BE2C (cell line): Measurements from ENCODE around the gene NOL6. TPM values are rescaled to one million over a fixed set of nuclear protein-coding genes. Genes with fewer than 3 reads are reported as not detected.
A peak's percentile ranks its signal among the peaks of the same experiment; 100 is the strongest.
"Not testable (repeated sequence)": the region's sequence is repeated elsewhere in the genome, so short reads cannot be mapped to it uniquely, and the experiment has no call there.

ENCODE experiments used
- DNase-seq: peaks from one replicate; pipeline ENCODE4 v3.0.0-alpha.2; 2020
- H3K27me3 ChIP-seq: fragments of 250-450 bp; sonication (Bioruptor Pico); 2 replicates; pipeline ENCODE4 v1.5.1; 2020; ENCODE audit warnings: mild to moderate bottlenecking
- H3K36me3 ChIP-seq: fragments of 250-450 bp; sonication (Bioruptor Pico); 2 replicates; pipeline ENCODE4 v1.5.1; 2020; ENCODE audit warnings: mild to moderate bottlenecking
- H3K4me1 ChIP-seq: fragments of 250-450 bp; sonication (Bioruptor Pico); 2 replicates; pipeline ENCODE4 v1.5.1; 2020
- H3K4me3 ChIP-seq: 2 replicates; pipeline ENCODE4 v1.5.1; 2011; ENCODE audit warnings: low read depth, low read length
- H3K9me3 ChIP-seq: fragments of 250-450 bp; sonication (Bioruptor Pico); 2 replicates; pipeline ENCODE4 v1.5.1; 2020
- polyA plus RNA-seq: library from polyadenylated mRNA; unstranded; fragments of >200 nt; gene quantifications from one replicate; pipeline ENCODE4 v1.2.1, GENCODE V29; 2012; ENCODE audit warnings: low read depth, missing spikeins; ENCODE audit not compliant: insufficient read length, insufficient read depth
- TF ChIP-seq, protein P1 (sequence below): IDR thresholded peaks from 2 replicates; pipeline ENCODE4 v1.5.1; 2012; ENCODE audit warnings: mild to moderate bottlenecking, low read depth, low read length

Gene NOL6
- polyA plus RNA-seq = 58.9 TPM

DNA sequence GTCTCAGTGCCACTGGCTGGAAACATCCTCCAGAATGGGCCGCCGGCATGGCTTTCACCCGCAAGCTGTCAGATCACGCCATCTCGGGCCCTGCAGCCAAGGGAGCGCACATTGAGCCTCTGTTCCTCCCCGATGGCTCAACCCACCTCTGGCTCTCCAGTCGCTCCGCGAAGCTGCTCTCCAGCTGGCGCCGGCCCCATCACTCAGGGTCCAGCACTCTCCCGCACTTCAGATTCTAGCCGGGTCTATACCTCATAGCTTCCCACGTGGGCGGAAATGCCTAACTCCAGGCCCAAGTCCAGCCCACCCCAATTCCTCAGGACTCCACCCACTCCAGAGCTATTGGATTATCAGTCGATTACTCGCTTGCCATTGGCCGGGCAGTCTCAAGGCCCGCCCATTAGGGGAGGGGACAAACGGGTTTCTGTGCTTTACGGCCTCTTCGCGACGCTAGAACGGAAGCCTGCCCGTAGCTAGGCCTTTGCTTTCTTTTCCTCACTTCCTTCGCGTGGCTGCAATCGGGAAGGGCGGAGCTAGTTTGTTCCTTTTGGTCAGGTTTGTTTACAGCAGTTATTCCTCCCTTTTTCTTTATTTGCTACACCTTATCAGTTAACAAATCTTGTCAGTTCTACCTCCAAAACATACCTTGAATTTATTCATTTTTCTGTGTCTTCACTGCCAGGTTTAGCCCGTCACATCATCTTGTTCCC, at the start of gene NOL6:
NOL6 (minus strand) TSS at position 282 of the 710 bp plus-strand sequence; CDS start at position 200, 82 bp downstream.
- Histone ChIP-seq H3K9me3 (no peaks in the 10 kb centered on the region), H3K4me3 (peak within 1 kb of the TSS; percentile 94), H3K36me3 (peaks cover 31% of the 10 kb centered on the region), H3K27me3 (no peaks in the 10 kb centered on the region), H3K4me1 (no peaks in the 10 kb centered on the region; the same call in 1 of the 2 replicates)
- peak; percentile 98 for DNase-seq
- TF ChIP-seq, protein P1, sequence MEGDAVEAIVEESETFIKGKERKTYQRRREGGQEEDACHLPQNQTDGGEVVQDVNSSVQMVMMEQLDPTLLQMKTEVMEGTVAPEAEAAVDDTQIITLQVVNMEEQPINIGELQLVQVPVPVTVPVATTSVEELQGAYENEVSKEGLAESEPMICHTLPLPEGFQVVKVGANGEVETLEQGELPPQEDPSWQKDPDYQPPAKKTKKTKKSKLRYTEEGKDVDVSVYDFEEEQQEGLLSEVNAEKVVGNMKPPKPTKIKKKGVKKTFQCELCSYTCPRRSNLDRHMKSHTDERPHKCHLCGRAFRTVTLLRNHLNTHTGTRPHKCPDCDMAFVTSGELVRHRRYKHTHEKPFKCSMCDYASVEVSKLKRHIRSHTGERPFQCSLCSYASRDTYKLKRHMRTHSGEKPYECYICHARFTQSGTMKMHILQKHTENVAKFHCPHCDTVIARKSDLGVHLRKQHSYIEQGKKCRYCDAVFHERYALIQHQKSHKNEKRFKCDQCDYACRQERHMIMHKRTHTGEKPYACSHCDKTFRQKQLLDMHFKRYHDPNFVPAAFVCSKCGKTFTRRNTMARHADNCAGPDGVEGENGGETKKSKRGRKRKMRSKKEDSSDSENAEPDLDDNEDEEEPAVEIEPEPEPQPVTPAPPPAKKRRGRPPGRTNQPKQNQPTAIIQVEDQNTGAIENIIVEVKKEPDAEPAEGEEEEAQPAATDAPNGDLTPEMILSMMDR = no peak

- not testable (repeated sequence) for H3K27me3 ChIP-seq, H3K36me3 ChIP-seq, H3K9me3 ChIP-seq, DNase-seq, H3K4me1 ChIP-seq, H3K4me3 ChIP-seq
These were observed 48.1 kb upstream of the NOL6 start for GRCh38 chr9:33521861-33522260.

DNA sequence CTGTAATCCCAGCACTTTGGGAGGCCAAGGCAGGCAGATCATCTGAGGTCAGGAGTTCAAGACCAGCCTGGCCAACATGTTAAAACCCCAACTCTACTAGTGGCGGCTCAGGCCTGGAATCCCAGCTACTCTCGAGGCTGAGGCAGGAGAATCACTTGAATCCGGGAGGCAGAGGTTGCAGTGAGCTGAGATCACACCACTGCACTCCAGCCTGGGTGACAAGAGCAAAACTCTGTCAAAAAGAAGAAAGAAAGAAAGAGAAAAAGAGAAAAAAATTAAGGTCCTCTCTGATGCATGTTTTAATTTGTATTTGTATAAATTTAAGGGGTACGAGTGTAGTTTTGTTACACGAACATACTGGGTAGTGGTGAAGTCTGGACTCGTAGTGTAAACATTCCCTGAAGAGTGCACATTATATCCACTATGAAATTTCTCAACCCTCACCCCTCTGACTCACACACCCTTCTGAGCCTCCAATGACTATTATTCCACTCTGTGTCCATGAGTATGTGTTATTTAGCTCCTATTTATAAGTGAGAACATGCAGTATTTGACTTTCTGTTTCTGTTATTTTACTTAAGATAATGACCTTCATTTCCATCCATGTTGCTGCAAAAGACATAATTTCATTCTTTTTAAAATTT, 44.3 kb upstream of the NOL6 start:
- H3K9me3 ChIP-seq, H3K4me1 ChIP-seq, DNase-seq, H3K36me3 ChIP-seq, H3K4me3 ChIP-seq, H3K27me3 ChIP-seq: not testable (repeated sequence)

DNA sequence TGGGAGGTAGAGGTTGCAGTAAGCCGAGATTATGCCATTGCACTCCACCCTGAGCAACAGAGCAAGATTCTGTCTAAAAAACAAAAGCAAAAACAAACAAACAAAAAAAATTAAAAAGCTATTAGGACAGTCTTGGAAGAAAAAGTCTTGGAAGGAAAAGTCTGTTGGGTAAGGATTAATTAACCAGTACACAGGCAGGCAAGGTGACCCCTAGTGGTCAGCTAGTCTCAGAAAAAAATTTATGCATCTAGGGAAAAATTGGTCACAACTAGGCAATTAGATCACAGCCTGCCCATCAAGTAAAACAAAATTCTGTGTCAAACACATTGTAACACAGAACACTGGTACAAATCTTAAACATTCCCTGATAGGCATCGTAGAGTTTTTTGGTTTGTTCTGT, 43.6 kb upstream of the NOL6 start:
- Histone ChIP-seq H3K4me3 (no peak overlapping the region), H3K9me3 (no peaks in the 10 kb centered on the region), H3K36me3 (no peaks in the 10 kb centered on the region), H3K4me1 (no peaks in the 10 kb centered on the region), H3K27me3 (no peaks in the 10 kb centered on the region)
- TF ChIP-seq, protein P1 = peak; percentile 73
- peak; percentile 40 for DNase-seq

DNA sequence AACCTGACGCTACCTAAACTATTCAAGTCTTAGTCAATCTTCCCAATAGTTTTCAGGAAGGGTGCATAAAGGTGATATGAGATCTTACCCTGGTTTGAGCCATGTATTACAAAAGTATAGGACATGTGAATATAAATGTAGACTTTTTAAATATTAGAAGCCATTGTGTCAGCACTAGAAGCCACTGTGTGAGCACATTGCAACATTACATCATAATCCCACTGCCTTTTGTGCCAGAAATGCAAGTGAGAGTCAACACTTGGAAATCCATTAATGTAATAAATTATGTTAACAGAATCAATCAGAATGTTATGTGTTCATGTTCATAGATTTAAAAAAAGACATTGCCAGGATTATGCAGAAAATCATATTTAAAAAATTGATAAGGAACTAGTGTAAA, 42.7 kb upstream of the NOL6 start:
- not testable (repeated sequence) for DNase-seq

GRCh38 chr9:33515342-33515995, 41.7 kb upstream of the NOL6 start:
- H3K36me3 ChIP-seq, H3K4me1 ChIP-seq, H3K9me3 ChIP-seq, H3K4me3 ChIP-seq, DNase-seq, H3K27me3 ChIP-seq: not testable (repeated sequence)

More for the DNA sequence above, 42.7 kb upstream of the NOL6 start:
- not testable (repeated sequence) for H3K4me1 ChIP-seq, H3K27me3 ChIP-seq, H3K9me3 ChIP-seq, H3K4me3 ChIP-seq, H3K36me3 ChIP-seq

- H3K4me3 ChIP-seq, H3K4me1 ChIP-seq, H3K9me3 ChIP-seq, H3K36me3 ChIP-seq, DNase-seq, H3K27me3 ChIP-seq: not testable (repeated sequence)
These were observed 38.8 kb upstream of the NOL6 start for GRCh38 chr9:33512535-33512934.

GRCh38 chr9:33511184-33511517, 37.4 kb upstream of the NOL6 start:
- peak overlapping the region; percentile 77 for H3K4me3 ChIP-seq
- DNase-seq, H3K36me3 ChIP-seq, H3K27me3 ChIP-seq, H3K4me1 ChIP-seq, H3K9me3 ChIP-seq: not testable (repeated sequence)
